Measurements from ENCODE around the gene SULT2A1. TPM values are rescaled to one million over a fixed set of nuclear protein-coding genes. Genes with fewer than 3 reads are reported as not detected.
A peak's percentile ranks its signal among the peaks of the same experiment; 100 is the strongest.
"Not testable (repeated sequence)": the region's sequence is repeated elsewhere in the genome, so short reads cannot be mapped to it uniquely, and the experiment has no call there.

The SULT2A1 gene, protein sequence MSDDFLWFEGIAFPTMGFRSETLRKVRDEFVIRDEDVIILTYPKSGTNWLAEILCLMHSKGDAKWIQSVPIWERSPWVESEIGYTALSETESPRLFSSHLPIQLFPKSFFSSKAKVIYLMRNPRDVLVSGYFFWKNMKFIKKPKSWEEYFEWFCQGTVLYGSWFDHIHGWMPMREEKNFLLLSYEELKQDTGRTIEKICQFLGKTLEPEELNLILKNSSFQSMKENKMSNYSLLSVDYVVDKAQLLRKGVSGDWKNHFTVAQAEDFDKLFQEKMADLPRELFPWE
- under 1 TPM in 1 of 7 donors, not detected in 6; 0.19 TPM for total RNA-seq
- not detected for polyA plus RNA-seq
- long read RNA-seq, donor 1 = 0 reads
- long read RNA-seq, donor 2 = 0 reads

GRCh38 chr19:47886010-47886559, at the start of gene SULT2A1:
Gene SULT2A1, minus strand, starts transcription at chr19:47886315. Its CDS starts 58 bp downstream, at chr19:47886257.
- WGBS, 5 donors = 74 to 85% (median 79%) methylated on average over 12 of the region's 12 CpGs
- Histone ChIP-seq H3K27ac (no peak within 1 kb of the TSS), H3K9me3 (no peaks in the 10 kb centered on the region), H3K36me3 (no peaks in the 10 kb centered on the region), H3K4me1 (no peaks in the 10 kb centered on the region), H3K4me3 (no peak within 1 kb of the TSS), H3K27me3 (replicated peaks in 1 of 7) (peaks cover 0 to 12% (median 0%) of the 10 kb centered on the region in 7 donors)
- intact Hi-C loops (cut with DNase I; ENCODE audit: low total_unique reads) = no loop called here
- TF ChIP-seq POLR2AphosphoS5 (IDR thresholded peaks at IDR 0.05) (no peak), POLR2A (IDR thresholded peaks at IDR 0.05) (no peak)
- TF ChIP-seq, protein P1, sequence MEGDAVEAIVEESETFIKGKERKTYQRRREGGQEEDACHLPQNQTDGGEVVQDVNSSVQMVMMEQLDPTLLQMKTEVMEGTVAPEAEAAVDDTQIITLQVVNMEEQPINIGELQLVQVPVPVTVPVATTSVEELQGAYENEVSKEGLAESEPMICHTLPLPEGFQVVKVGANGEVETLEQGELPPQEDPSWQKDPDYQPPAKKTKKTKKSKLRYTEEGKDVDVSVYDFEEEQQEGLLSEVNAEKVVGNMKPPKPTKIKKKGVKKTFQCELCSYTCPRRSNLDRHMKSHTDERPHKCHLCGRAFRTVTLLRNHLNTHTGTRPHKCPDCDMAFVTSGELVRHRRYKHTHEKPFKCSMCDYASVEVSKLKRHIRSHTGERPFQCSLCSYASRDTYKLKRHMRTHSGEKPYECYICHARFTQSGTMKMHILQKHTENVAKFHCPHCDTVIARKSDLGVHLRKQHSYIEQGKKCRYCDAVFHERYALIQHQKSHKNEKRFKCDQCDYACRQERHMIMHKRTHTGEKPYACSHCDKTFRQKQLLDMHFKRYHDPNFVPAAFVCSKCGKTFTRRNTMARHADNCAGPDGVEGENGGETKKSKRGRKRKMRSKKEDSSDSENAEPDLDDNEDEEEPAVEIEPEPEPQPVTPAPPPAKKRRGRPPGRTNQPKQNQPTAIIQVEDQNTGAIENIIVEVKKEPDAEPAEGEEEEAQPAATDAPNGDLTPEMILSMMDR (IDR thresholded peaks at IDR 0.05 in 8 of 11, conservative IDR thresholded peaks at IDR 0.05 in 3 of 11) = no peak
- DNase-seq = no peak

- H3K36me3 ChIP-seq; DNase-seq; H3K4me1 ChIP-seq; H3K9me3 ChIP-seq; H3K27me3 ChIP-seq (replicated peaks in 1 of 7); intact Hi-C loops (cut with DNase I; ENCODE audit: low total_unique reads); H3K27ac ChIP-seq; H3K4me3 ChIP-seq: not testable (repeated sequence)
- WGBS, 5 donors = 75% methylated on average over 13 of the region's 20 CpGs; no CpG with 5 or more reads in 4 of the 5 donors
Measured at GRCh38 chr19:47928581-47928980, 42.5 kb upstream of the SULT2A1 start.

GRCh38 chr19:47920107-47920506, 34.0 kb upstream of the SULT2A1 start:
- TF ChIP-seq, protein P1 (IDR thresholded peaks at IDR 0.05 in 8 of 11, conservative IDR thresholded peaks at IDR 0.05 in 3 of 11) = peak in 7 of 11 experiments; percentile 54 to 78 (median 61)
- DNase-seq; H3K36me3 ChIP-seq; H3K27me3 ChIP-seq (replicated peaks in 1 of 7); intact Hi-C loops (cut with DNase I; ENCODE audit: low total_unique reads); H3K4me3 ChIP-seq; H3K4me1 ChIP-seq; H3K27ac ChIP-seq; H3K9me3 ChIP-seq: not testable (repeated sequence)
- WGBS, 5 donors = 0 to 2% (median 2%) methylated on average over 10 to 13 of the region's 15 CpGs

DNA sequence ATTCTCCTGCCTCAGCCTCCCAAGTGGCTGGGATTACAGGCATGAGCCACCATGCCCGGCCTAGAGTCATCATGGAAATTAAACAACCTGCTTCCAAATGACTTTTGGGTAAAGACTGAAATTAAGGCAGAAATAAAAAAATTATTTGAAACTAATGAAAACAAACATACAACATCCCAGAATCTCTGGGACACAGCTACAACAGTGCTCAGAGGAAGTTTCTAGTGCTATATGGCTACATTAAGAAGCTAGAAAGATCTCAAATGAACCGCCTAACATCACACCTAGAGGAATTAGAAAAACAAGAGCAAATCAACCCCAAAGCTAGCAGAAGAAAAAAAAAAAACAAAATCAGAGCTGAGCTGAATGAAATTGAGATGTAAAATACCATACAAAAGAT, 24.1 kb upstream of the SULT2A1 start:
- DNase-seq; H3K4me1 ChIP-seq; H3K36me3 ChIP-seq; H3K27ac ChIP-seq; H3K27me3 ChIP-seq (replicated peaks in 1 of 7); intact Hi-C loops (cut with DNase I; ENCODE audit: low total_unique reads); H3K9me3 ChIP-seq; H3K4me3 ChIP-seq: not testable (repeated sequence)
- WGBS, 5 donors = 84 to 96% (median 86%) methylated on average over 1 to 2 of the region's 2 CpGs

- TF ChIP-seq, protein P1 (IDR thresholded peaks at IDR 0.05 in 8 of 11, conservative IDR thresholded peaks at IDR 0.05 in 3 of 11) = peak in 7 of 11 experiments; percentile 46 to 74 (median 62)
- 0 to 3% (median 1%) methylated on average over 5 to 10 of the region's 14 CpGs for whole genome bisulfite sequencing, 5 donors
- H3K27me3 ChIP-seq (replicated peaks in 1 of 7); H3K27ac ChIP-seq; intact Hi-C loops (cut with DNase I; ENCODE audit: low total_unique reads); H3K36me3 ChIP-seq; H3K4me1 ChIP-seq; H3K4me3 ChIP-seq; H3K9me3 ChIP-seq: not testable (repeated sequence)
- DNase-seq = peak; percentile 82
Measured at GRCh38 chr19:47909350-47909749, 23.2 kb upstream of the SULT2A1 start.

Measured in spleen (tissue), 13 donors.